Effector memory CD8-positive, alpha-beta T cell (primary cell): Measurements from ENCODE around the gene PTRHD1.

Experiments
- ATAC-seq: fragments of 150-1000 bp; cut with Tn5 transposase; replicated peaks from 2 replicates; pipeline ENCODE4 v1.10.0; 2021; ENCODE audit warnings: mild to moderate bottlenecking, moderate library complexity
- DNase-seq, 3 experiments: peaks; one replicate each; pipeline ENCODE4 v3.0.0; 2021
- H3K27ac Mint-ChIP-seq, 2 donors: one replicate each; pipeline ENCODE4 v1.8.0; 2022; ENCODE audit warnings: mild to moderate bottlenecking in 2 of 2, mixed read lengths in 2 of 2, moderate library complexity in 2 of 2
- H3K27me3 Mint-ChIP-seq, 2 donors: one replicate each; pipeline ENCODE4 v1.8.0; 2022; ENCODE audit warnings: mixed read lengths in 2 of 2
- H3K36me3 Mint-ChIP-seq: one replicate; pipeline ENCODE4 v1.8.0; 2022; ENCODE audit warnings: mild to moderate bottlenecking, moderate library complexity, mixed read lengths; ENCODE audit not compliant: insufficient read depth
- H3K4me1 Mint-ChIP-seq, 2 donors: one replicate each; pipeline ENCODE4 v1.8.0; 2022; ENCODE audit warnings: low read depth in 2 of 2, mixed read lengths in 2 of 2
- H3K4me3 Mint-ChIP-seq, 2 donors: one replicate each; pipeline ENCODE4 v1.8.0; 2022; ENCODE audit warnings: mild to moderate bottlenecking in 2 of 2, mixed read lengths in 2 of 2, moderate library complexity in 2 of 2
- H3K9me3 Mint-ChIP-seq, 2 donors: one replicate each; pipeline ENCODE4 v1.8.0; 2022; ENCODE audit warnings: mixed read lengths in 2 of 2

PTRHD1 gene

GRCh38 chr2:24747299-24747698 lies 45.9 kb downstream of the PTRHD1 start:
- Mint-ChIP-seq H3K4me1 (peaks cover 7 to 37% of the 10 kb centered on the region in 2 donors), H3K36me3 (peaks cover 30% of the 10 kb centered on the region), H3K27ac (peak overlapping the region; percentile 38 to 90), H3K27me3 (no peaks in the 10 kb centered on the region), H3K9me3 (peaks cover 0 to 1% of the 10 kb centered on the region in 2 donors), H3K4me3 (no peak overlapping the region)
- no peak for DNase-seq
- no peak for ATAC-seq

DNA sequence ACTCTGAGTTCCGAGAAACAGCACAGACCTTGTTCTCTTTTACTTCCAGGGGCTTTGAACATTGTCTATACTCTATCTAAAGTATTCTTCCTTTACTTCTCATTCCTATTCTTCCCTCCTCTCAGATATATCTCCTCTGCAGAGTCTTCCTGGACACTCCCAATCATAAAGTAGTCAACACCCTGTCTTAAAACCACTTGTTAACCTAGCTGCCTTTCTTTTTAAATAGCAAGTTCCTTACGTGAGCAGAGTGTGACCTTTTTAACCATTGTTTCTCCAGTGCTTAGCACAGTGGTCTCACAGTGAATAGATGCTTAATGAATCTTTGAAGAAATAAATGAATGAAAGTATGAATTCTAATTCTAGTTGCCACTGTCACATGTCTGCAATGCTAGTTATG lies 47.4 kb downstream of the PTRHD1 start:
- Mint-ChIP-seq H3K4me3 (peak overlapping the region; percentile 3 to 62), H3K36me3 (peaks cover 37% of the 10 kb centered on the region), H3K9me3 (peaks cover 0 to 1% of the 10 kb centered on the region in 2 donors), H3K4me1 (peaks cover 7 to 38% of the 10 kb centered on the region in 2 donors), H3K27me3 (no peaks in the 10 kb centered on the region), H3K27ac (peak overlapping the region; percentile 24 to 90)
- ATAC-seq (peak; percentile 91), DNase-seq (no peak)

GRCh38 chr2:24744356-24744755 lies 48.8 kb downstream of the PTRHD1 start:
- Mint-ChIP-seq H3K36me3 (peaks cover 45% of the 10 kb centered on the region), H3K27me3 (no peaks in the 10 kb centered on the region), H3K9me3 (peaks cover 0 to 1% of the 10 kb centered on the region in 2 donors), H3K27ac (peak overlapping the region; percentile 46 to 90), H3K4me1 (peaks cover 4 to 44% of the 10 kb centered on the region in 2 donors), H3K4me3 (no peak overlapping the region)
- no peak for DNase-seq
- ATAC-seq: no peak

GRCh38 chr2:24743924-24744323 lies 49.3 kb downstream of the PTRHD1 start:
- H3K36me3 Mint-ChIP-seq: peaks cover 46% of the 10 kb centered on the region
- peaks cover 4 to 45% of the 10 kb centered on the region in 2 donors for H3K4me1 Mint-ChIP-seq
- H3K27me3 Mint-ChIP-seq: no peaks in the 10 kb centered on the region
- H3K4me3 Mint-ChIP-seq: peak overlapping the region in 1 of 2 donors; percentile 37
- ATAC-seq (no peak), DNase-seq (no peak)
- peak overlapping the region; percentile 44 to 90 for H3K27ac Mint-ChIP-seq
- peaks cover 0 to 1% of the 10 kb centered on the region in 2 donors for H3K9me3 Mint-ChIP-seq

DNA sequence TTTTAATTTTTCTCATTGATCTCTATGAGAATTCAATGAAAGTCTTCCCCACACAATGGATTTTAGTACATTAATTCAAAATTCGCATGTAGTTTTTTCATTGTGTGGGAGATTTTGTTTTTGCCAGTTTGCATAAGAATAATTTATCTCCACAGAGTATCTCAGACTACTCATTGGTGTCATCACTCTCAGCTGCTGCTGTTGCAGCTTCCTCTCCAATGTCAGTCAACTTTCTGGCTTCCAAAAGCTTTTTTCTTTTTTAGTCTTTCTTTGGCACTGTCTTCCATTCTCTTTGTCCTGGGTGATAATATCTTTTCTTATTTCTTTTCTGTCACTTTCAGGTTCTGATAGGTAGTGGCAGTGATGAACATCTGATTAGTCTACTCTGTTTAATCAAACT lies 50.5 kb downstream of the PTRHD1 start:
- Mint-ChIP-seq H3K4me1 (peaks cover 4 to 47% of the 10 kb centered on the region in 2 donors), H3K27me3 (no peaks in the 10 kb centered on the region), H3K36me3 (peaks cover 46% of the 10 kb centered on the region), H3K4me3 (no peak overlapping the region), H3K9me3 (peaks cover 0 to 1% of the 10 kb centered on the region in 2 donors), H3K27ac (peak overlapping the region; percentile 76 to 90)
- ATAC-seq (no peak), DNase-seq (no peak)

GRCh38 chr2:24740142-24740541 lies 53.0 kb downstream of the PTRHD1 start:
- ATAC-seq (no peak), DNase-seq (no peak)
- peaks cover 0 to 49% of the 10 kb centered on the region in 2 donors for H3K4me1 Mint-ChIP-seq
- H3K27me3 Mint-ChIP-seq: no peaks in the 10 kb centered on the region
- H3K27ac Mint-ChIP-seq: peak overlapping the region; percentile 72 to 93
- H3K4me3 Mint-ChIP-seq: peak overlapping the region in 1 of 2 donors; percentile 58
- no peaks in the 10 kb centered on the region for H3K9me3 Mint-ChIP-seq
- H3K36me3 Mint-ChIP-seq: peaks cover 38% of the 10 kb centered on the region
